GM03348 (cell line): ENCODE data around the gene EHD1.

Source experiments
- DNase-seq: peaks from one replicate; pipeline ENCODE4 v3.0.0; 2012; ENCODE audit warnings: low spot score

Gene EHD1

GRCh38 chr11:64890522-64890939 lies 12.1 kb upstream of the EHD1 start:
- no peak for DNase-seq

DNA sequence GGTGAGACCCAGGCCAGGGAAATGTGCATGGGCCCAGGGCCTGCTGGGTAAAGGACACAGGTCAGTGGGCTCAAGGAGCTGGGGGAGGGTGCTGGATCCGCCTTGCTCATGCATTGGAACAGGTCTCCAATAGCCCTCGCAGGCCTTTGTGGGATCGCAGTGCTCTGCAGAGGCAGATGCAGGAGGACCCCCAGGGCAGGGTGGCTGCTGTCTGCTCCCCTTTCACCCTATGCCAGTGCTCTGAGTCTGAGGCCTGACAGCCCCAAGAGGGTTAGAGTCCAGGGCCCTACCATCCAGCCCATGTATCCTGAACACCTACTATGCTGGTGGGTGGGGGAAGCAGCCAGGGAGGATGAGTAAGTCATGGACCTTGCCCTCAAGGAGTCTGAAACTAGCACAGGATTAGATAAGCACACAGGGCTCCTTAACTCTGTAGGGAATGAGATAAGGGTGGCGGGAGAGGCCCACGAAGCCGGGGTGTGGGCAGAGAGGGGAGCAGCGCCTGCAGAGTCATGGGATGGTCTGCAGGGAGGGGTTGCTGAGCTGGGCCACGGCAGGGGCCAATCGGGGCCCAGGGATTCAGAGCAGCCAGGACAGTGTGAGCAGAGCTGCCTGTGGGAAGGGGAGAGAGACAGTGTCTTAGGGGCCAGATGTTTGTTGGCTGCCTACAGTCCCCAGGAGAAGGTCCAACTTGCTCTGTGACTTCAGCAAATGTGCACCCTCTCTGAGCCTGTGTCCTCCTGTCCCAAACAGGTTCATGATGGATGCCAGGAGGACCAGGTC lies 10.5 kb upstream of the EHD1 start:
- no peak for DNase-seq

GRCh38 chr11:64888406-64888728 lies 9.9 kb upstream of the EHD1 start:
- DNase-seq = no peak

DNA sequence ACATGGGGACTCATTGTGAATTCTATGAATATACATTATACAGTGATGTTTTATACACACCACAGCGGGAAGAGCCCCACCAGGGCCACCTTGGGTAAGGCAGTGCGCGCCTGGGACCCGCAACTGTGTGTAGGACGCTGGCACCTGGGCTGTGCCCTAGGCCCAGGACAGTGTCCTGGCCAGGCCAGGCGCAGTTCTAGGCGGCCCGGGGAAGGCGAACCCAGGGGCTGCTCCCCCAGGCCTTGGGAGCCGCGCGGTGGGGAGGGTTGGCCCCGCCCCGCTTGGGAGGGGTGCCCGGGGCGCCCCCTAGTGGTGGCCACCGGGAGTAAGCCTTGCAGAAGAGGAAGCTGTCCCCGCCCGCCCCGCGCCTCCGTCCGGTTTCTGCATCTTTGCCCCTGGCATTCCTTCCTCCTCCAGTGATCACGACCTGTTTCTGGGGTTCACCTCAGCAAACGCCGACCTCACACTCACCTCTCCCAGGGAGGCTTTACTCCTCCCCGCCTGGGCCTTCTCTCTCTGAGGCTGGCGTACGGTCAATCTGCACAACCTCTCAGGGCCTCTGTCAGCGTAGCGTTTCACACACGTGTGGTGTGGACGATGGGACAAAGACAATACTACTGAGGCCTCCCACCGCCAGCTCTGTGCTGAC lies 9.5 kb upstream of the EHD1 start:
- DNase-seq = peak; percentile 93

- no peak for DNase-seq
These were observed 8.9 kb upstream of the EHD1 start for GRCh38 chr11:64887234-64887756.

GRCh38 chr11:64885367-64886286 lies 7.2 kb upstream of the EHD1 start:
- DNase-seq = no peak

DNA sequence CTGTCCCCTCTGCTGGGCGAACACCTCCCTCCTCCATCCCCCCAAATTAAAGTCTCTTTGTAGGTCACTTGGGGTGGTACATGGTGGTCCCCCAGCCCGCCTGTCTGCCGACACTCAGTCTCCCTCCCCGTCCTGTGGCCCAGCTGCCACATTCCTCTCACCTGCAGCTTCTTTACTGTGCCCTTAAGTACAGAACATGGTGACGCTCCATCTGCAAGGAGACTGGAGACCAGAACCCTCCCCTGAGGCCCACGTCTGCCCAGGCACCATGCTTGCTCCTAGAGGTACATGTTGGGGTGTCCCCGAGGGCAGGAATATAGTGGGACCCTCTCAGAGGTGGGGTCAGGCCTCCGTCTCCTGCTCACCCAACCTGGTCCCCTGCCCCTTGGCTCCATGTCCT lies 5.6 kb upstream of the EHD1 start:
- no peak for DNase-seq

- no peak for DNase-seq
These were observed 5.2 kb upstream of the EHD1 start for GRCh38 chr11:64883575-64883974.

- DNase-seq = no peak
These were observed 3.8 kb upstream of the EHD1 start for GRCh38 chr11:64882243-64882642.

GRCh38 chr11:64881476-64881875 lies 3.1 kb upstream of the EHD1 start:
- DNase-seq = no peak

DNA sequence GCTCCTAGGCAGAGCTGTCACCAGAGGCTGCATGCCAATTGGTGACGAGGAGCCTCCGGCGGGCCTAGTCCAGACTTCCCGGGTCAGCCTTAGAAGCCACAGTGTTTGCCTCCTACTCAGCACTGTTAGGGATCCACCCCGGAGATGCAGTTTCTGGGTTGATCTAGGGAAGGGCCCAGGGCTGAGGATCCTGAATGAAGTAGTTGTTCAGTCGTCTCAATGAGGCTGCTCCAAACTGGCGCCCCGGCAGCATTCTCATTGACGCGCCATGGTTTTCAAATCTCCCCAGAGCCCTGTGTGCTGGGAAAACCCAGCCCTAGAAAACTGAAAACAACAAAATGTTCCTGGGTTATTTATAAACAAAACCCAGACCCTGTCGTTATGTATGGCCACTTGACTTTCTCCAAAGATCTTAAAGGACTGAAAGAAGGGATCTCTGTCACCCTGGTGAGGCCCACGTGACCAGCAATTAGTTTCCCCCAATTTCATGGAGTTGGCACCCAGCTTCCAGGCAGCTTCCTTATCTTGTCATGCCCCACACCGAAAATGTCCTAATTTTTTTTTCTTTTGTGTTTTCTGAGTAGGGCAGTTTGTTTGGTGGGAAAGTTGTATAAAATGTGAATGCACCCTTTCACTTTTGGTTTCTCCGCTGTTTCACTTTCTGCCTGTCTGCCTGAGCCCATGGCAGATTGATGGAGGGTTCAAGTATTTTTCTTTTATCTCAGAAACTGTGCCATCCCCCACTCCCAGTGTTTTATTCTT lies 2.0 kb upstream of the EHD1 start:
- no peak for DNase-seq

GRCh38 chr11:64879244-64879900 lies 951 bp upstream of the EHD1 start:
- DNase-seq = no peak

DNA sequence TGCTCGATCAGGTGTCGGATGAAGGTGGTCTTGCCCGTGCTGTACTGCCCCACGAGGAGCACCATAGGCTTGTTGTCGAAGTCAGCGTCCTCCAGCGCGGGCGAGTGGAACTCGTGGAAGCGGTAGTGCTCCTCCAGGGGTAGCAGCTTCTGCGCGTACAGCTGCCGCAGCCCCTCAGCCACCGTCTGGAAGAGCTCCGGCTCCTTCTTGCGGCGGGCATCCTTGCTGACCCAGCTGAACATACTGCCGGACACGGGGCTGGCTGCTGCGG lies 263 bp downstream of the EHD1 start:
- no peak for DNase-seq

GRCh38 chr11:64877390-64878222 lies 815 bp downstream of the EHD1 start:
- DNase-seq = peak; percentile 43

GRCh38 chr11:64876835-64877341 lies 1.5 kb downstream of the EHD1 start:
- peak; percentile 74 for DNase-seq

DNA sequence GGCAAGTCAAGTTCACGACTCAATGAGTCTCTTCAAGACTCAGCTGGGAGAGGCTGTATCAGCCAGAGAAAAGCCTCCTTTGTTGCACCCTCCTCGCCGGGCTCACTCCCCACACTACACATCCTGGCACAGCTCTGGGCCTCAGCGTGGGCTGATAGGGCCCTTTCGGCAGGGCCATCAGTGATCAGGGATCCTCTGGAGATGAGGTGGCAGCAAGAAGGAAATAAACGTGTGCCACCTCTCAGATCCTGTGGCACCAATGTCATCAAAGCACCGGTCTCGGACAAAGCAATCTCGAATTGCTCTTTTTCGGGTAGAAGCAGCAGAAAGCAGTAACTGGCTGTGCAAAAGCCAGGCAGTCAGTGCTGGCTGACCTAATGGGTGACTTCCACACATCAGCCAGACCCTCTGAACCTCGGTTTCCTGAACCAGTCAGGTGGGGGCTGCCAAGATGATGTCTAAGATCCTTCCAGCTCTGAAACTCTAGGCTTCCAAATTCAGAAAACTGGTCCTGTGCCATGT lies 2.1 kb downstream of the EHD1 start:
- no peak for DNase-seq

GRCh38 chr11:64875369-64876228 lies 2.8 kb downstream of the EHD1 start:
- no peak for DNase-seq

- no peak for DNase-seq
These were observed 3.8 kb downstream of the EHD1 start for GRCh38 chr11:64874308-64875240.
